NCI-H345 (cell line): ENCODE results near the gene PAQR6.
A peak's percentile ranks its signal among the peaks of the same experiment; 100 is the strongest.
"Not testable (repeated sequence)": the region's sequence is repeated elsewhere in the genome, so short reads cannot be mapped to it uniquely, and the experiment has no call there.

Source experiments
- DNase-seq: peaks from one replicate; lab custom pipeline; 2025; lab: John Stamatoyannopoulos, UW

The PAQR6 gene

DNA sequence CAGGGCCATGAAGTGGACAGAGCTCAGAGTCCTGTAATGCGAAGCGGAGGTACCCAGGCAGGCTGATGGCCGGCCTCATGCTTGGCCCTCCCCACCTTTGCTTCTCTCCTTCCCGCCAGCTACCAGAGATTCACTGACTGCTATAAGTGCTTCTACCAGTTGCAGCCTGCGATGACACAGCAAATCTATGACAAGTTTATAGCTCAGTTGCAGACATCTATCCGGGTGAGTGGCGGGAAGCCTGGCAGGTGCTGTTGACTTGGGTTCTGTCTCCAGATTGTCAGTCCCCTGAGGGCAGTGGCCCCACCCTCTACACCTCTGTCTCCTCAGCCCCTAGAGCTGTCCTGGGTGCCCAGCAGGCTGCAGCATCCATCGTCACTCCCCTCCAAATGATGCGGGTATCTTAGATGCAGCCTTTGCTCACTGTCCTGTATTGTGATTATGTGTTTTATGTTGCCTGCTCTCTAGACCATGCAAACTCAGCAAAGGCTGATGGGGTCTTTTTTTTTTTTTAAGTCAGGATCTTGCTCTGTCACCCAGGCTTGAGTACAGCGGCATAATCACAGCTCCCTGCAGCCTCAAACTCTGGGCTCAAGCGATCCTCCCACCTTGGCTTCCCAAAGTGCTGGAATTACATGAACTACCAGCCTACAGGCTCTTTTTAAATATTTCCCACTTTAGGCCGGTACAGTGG lies 15.5 kb downstream of the PAQR6 start:
- DNase-seq, result no peak

DNA sequence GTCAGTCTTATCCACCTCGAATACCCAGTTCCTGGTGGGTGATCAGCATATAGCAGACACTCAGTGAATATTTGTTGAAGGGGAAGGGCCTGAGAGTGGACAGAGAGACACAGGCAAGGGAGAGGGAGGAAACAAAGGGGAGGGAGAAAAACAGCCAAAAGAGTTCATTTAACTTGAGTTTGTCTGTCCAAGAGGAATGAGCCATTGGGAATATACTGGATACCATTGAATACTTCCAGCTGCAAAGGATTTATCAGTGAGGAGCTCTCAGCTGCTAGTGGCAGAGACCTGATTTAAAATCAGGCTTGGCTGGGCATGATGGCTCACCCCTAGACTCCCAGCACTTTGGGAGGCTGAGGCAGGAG lies 17.4 kb downstream of the PAQR6 start:
- no peak for DNase-seq

DNA sequence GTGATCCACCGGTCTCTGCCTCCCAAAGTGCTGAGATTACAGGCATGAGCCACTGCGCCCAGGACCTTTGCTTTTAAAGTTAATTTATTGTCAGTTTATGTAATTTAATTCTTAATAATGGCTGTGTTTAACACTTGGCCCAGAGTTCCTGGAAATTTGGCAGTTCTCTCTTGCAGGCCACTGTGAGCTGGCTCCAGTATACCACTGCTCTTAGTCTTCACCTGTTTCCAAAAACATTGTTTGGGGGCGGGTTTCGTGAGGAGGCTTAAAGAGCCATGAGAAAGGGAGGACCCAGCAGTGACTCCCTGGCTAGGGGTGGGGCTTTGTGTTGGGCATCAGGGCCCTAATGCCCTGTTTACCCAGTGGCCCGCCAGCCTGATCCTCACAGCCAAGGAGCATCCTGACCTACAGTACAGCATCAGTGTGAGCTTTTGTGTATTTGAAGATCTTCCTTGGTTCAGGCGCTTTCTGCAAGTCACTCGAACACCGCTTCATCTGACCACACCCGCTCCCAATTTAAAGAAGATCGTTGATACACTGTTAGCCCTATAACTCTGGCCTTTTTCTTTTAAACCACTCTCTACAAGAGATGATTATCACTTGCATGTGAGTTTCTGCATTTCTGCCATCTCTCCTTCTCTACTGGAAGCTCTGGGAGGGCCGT lies 17.9 kb downstream of the PAQR6 start:
- DNase-seq, result no peak

DNA sequence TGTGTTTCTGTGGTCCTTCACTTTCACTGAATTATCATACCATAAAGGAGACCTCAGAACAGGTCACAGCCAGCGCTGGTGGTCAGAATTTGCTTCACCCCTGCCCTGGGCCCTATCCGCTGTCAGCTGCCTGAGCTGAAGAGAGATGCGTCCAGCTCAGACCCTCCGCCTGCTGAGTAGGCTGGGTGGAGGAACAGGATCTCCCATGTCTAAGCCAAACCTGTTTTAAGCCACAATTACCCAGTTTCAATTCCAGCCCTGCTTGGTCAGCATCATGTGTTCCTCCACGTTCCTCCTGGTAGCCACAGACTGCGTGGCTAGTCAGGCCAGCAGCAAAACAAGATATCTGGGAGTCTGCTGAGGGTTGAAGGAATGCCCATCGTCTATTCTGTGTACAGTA lies 19.4 kb downstream of the PAQR6 start:
- no peak for DNase-seq

DNA sequence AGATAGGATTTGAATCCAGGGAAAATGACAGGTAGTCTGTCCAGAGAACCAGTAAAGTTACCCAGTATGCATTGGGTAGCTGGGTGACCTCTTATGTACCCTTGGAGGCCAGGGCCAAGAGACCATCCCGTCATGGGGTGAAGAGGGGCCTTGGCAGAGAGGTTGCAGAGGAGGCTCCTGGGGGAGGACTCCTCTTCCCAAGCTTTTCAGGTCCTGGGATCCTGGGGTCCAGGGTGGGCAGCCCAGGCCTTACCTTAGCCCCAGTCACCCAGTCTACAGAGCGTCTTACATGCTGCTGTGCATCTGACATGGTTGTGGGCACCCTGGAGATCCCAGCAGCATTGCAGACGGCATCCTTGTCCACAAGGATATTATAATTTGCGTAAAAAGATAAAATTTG lies 21.1 kb downstream of the PAQR6 start:
- no peak for DNase-seq

DNA sequence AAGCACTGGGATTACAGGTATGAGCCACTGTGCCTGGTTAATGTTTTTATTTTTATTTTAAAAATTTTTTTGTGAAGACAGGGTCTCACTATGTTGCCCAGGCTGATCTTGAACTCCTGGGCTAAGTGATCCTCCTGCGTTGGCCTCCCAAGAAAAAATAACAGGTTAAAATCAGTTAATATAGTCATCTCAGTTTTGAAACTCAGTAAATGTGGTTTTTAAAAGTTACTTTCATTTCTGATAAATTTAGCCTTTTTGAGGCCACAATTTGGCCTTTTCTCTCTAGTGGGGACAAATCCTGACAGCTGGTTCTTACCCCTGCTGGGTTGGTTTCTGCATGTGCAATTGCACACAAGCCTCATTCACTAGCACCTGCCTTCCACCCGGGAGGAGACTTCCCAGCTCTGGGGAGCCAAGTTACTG lies 21.7 kb downstream of the PAQR6 start:
- DNase-seq, result no peak

DNA sequence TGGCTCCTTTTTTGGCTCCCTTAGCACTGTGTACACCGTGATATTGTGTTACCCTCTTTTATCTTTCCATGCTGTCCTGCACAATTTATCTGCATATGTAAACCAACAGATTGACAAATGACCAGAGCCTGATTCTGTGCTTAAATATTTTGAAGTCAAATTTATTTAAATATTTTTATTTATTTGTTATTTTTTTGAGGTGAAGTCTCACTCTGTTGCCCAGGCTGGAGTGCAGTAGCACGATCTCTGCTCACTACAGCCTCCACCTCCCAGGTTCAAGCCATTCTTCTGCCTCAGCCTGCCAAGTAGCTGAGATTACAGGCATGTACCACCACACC lies 22.2 kb downstream of the PAQR6 start:
- DNase-seq, result no peak

DNA sequence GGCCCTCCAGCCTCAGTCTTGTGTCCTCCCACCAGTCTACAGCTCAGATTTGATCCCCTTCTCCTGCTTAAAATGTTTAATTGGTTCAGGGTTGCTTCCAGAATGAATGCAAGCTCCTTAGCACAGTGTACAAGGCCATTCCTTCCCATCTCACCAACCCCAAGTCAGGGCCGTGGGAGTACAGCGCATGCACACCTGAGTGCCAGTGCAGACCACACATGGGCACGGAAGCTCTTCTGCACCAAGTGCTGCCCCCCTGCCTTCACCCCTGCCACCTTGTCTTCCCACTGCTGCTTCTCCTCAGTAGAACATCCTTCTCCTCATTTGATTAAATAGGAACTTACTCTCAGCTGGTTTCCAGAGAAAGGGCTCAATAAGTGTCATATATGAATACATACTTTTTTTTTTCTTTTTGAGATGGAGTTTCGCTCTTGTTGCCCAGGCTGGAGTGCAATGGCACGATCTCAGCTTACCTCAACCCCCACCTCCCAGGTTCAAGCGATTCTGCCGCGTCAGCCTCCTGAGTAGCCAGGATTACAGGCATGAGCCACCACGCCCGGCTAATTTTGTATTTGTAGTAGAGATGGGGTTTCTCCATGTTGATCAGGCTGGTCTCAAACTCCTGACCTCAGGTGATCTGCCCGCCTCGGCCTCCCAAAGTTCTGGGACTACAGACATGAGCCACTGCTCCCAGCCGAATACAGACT lies 25.7 kb downstream of the PAQR6 start:
- no peak for DNase-seq

DNA sequence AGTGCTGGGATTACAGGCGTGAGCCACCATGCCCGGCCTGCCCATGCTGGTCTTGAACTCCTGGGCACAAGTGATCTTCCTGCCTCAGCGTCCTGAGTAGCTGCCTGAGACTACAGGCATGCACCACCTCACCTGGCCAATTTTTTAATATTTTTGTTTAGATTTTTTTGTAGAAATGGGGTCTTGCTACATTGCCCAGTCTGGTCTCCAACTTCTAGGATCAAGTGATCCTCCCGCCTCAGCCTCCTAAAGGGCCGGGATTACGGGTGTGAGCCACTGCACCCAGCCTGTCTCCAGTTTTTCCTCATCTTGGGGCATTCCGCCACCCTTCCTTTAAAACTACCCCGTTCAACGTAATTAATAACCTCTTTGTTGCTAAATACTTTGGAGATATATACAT lies 27.6 kb downstream of the PAQR6 start:
- no peak for DNase-seq

DNA sequence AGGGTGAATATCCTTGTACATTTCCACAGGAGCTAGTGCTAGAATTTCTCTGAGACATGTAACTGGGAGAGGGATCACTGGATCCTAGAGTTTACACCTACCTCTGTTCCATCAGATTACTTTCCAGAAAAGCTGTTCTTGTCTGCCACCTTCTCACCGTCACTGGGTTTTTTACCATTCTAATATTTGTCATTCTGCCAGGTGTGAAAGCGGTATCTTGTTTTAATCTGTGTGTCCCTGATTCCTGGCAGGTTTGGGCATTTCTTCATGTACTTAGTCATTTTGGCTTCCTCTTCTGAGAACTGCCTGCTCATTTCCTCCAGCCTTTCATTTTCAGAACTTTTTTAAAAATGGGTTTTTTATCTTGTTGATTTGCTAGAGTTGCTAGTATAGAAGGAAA lies 30.0 kb downstream of the PAQR6 start:
- no peak for DNase-seq

DNA sequence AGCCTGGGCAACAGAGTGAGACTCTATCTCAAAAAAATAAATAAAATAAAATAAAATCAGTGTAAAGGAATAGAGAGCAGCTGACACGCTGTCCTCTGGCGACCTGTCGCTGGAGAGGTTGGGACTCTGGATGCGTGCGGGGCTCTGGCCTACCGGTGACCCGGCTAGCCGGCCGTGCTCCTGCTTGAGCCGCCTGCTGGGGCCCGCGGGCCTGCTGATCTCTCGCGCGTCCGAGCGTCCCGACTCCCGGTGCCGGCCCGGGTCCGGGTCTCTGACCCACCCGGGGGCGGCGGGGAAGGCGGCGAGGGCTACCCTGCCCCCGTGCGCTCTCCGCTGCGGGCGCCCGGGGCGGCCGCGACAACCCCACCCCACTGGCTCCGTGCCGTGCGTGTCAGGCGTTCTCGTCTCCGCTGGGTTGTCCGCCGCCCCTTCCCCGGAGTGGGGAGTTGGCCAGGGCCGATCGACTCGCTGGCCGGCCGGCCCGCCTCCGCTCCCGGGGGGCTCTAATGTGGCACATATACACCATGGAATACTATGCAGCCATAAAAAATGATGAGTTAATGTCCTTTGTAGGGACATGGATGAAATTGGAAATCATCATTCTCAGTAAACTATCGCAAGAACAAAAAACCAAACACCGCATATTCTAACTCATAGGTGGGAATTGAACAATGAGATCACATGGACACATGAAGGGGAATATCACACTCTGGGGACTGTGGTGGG lies 31.3 kb downstream of the PAQR6 start:
- not testable (repeated sequence) for DNase-seq

DNA sequence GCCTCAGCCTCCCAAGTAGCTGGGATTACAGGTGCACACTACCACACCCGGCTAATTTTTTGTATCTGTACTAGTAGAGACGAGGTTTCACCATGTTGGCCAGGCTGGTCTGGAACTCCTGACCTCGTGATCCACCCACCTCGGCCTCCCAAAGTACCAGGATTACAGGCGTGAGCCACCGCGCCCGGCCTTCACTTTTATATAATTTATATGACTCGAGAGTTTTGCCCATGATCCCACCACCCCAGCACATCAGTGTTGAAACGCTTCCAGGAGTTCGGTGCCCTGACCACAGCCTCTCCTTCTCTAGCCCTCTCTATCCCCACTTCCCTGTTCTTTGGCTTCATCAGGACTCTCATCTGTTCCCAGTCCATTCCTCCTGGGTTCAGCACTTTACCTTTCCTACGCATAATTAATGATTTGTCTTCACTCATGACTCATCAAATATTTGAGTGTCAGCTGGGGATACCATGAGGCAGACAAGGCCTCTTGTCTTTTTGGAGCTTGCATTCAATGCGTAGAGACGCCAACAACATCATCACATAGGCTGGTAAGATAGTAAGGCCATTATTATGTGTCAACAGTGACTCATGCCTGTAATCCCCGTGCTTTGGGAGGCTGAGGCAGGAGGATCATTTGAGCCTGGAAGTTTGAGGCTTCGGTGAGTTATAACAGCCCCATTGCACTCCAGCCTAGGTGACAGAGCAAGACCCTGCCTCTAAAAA lies 33.7 kb downstream of the PAQR6 start:
- DNase-seq, result peak; percentile 50

DNA sequence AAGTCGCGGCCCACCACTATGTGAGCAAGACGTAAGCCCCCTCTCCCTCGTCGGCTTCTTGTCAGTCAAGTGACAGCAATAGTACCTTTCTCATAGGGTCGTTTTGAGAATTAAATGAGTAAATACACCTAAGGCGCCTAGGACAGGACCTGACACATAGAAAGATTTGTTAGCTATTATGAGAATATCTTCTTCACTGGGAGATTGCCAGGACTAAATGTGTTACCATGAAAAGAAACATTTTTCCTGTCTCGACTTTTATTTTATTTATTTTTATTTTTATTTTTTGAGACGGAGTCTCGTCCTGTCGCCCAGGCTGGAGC lies 34.3 kb downstream of the PAQR6 start:
- DNase-seq, result no peak

DNA sequence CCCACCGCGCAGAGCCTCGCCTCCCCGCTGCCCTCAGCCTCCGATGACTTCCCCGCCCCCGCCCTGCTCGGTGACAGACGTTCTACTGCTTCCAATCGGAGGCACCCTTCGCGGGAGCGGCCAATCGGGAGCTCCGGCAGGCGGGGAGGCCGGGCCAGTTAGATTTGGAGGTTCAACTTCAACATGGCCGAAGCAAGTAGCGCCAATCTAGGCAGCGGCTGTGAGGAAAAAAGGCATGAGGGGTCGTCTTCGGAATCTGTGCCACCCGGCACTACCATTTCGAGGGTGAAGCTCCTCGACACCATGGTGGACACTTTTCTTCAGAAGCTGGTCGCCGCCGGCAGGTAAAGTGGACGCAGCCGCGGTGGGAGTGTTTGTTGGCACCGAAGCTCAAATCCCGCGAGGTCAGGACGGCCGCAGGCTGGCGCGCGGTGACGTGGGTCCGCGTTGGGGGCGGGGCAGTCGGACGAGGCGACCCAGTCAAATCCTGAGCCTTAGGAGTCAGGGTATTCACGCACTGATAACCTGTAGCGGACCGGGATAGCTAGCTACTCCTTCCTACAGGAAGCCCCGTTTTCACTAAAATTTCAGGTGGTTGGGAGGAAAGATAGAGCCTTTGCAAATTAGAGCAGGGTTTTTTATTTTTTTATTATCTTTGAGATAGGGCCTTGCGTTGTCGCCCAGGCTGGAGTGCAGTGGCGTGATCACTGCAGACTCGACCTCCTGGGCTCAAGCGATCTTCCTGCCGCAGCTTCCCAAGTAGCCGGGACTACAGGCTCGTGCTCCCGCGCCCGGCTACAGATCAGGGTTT lies 34.8 kb downstream of the PAQR6 start, which contains the start of gene PMF1:
TSS of gene PMF1 (plus strand) at position 175 of the 811 bp plus-strand sequence. CDS start at position 184, 9 bp downstream.
- DNase-seq, result peak; percentile 100

DNA sequence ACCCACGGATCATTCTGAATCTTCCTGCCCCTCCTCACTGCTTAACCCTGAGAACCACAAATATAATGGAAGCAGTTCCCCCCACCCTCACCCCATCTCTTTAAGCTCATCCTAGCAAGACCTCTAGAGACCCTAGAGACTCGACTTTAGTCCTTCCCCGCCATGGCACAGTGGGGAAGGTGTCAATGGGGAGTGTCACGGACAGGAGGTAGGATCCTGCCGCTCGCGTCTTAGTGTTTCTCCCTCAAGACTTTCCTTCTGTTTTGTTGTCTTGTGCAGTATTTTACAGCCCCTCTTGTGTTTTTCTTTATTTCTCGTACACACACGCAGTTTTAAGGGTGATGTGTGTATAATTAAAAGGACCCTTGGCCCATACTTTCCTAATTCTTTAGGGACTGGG lies 35.7 kb downstream of the PAQR6 start:
- DNase-seq, result no peak

DNA sequence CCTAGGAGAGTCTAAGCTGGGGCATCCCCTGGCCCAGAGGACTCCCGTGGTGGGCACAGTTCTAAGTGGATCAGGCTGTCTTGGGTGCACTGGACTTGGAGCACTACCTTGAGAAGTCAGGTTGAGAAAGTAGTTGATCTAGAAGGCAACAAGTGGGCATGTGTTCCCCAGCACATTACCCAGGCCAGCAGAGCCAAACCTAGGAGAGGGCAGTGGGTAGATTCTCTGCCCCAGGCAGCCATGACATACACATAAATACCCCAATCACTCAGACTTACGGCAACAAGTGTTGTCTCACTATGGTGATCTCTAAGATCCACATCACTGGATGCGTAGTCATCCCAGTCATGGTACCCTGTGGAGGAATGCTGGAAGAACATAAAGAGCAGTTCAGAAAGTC lies 36.6 kb downstream of the PAQR6 start:
- no peak for DNase-seq

DNA sequence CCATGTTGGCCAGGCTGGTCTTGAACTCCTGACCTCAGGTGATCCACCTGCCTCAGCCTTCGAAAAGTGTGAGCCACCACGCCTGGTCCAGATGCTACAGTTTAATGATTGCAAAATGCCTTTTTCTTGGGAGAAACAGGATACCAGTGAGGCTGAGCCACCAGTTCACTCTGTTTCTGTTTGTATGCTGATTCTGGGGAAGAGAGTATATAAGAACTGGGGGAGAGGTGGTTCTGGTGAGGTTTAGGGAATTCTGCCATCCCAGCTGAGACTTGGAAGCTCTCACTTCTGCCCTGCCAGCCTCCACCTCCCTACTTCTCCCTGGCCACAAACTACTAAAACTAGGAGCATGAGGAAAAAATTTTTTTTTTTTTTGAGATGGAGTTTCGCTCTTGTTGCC lies 43.2 kb downstream of the PAQR6 start:
- DNase-seq, result no peak

DNA sequence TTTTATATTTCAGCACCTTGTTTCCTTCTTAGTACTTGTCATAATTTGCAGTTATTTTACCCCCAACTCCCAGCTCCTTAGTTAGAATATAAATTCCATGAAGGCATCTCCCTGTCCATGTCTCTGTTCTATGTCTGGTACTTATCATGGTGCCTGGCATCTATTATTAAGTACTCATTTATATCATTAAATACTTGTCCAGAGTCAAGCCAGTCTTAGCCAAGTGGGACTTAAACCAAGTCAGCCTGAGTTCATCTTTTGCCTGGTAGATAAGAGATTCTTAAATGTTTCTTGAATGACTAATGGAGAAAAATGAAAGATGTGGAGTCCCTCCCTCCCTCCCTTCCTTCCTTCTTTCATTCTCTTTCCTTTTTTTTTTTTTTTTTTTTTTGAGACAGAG lies 44.5 kb downstream of the PAQR6 start:
- no peak for DNase-seq

DNA sequence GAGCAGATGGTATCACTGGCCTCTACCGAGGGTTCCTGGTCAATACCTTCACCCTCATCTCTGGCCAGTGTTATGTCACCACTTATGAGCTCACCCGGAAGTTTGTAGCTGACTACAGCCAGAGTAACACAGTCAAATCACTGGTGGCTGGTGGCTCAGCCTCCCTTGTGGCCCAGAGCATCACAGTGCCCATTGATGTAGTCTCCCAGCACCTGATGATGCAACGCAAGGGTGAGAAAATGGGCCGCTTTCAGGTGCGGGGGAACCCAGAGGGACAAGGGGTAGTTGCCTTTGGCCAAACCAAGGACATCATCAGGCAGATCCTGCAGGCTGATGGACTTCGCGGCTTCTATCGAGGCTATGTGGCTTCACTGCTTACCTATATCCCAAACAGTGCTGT lies 47.8 kb downstream of the PAQR6 start:
- no peak for DNase-seq

DNA sequence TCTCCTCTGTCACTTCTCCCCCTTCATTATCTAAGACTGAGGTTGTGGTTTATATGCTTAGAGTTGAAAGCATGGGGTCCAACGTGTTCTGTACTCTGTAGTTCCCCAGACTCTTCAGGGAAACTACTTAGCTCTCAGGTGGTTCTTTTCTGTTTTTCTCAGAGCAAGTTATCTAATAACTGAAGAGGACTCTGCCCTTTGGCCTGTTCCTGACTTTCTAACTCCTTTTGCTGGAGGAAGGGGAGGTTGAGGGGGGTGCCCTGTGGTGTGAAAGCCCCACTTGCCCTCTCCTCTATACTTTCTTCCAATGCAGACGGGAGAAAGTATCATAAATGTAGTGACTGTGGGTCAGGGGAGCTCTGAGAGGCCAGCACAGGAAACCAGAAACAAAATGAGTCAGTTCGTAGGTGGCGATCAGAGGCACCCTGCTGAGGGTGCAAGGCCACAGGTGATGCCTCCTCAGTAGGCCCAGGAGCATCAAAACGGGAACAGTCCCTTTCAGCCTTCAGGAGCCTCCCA lies 49.0 kb downstream of the PAQR6 start:
- no peak for DNase-seq

DNA sequence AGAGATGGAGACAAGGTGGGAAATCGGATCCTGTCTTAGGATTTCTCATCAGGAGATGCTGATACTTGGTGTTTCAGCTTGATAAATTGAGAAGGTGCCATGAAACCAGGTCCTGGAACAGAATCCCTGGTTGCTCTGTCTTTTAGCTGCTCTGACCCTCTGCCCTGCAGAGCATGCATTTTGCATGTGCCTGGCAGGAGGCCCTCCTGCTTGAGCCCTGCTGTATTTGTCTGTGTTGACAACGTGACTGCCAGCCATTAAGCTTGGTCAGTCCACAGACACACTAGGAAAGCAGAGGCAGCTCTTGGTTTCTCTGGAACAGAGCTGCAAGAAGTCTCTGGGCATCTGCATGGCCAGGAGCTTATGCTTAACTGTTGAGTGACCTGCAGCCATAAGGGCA lies 51.4 kb downstream of the PAQR6 start:
- DNase-seq, result no peak
